ENCODE results near the gene SMIM24. TPM values are rescaled to one million over a fixed set of nuclear protein-coding genes. Genes with fewer than 3 reads are reported as not detected.

The SMIM24 gene
- total and polyA plus RNA-seq, 10 of the 15 experiments (the other 5 are each of a cell fraction or from before 2014, with no cell fraction given): 0.14 to 0.44 (median 0.23) TPM; not detected in 4

GRCh38 chr19:3505598-3506383, 25.5 kb upstream of the SMIM24 start, which contains the start of gene FZR1:
Gene FZR1 (plus strand): TSS chr19:3506311. CDS start chr19:3522990, 16,679 bp downstream.
- intact Hi-C loops (cut with micrococcal nuclease; ENCODE audit: unreplicated experiment) (no loop called here), in situ Hi-C loops (cut with MboI) (no loop called here)
- Histone ChIP-seq H3K27me3 (replicated peaks in 1 of 2; ENCODE audit: control insufficient read depth in 2 of 2, insufficient read depth in 2 of 2, low read length in 1 of 2) (no peaks in the 10 kb centered on the region), H3K9me3 (replicated peaks; ENCODE audit: control insufficient read depth, insufficient read depth, low read length) (no peaks in the 10 kb centered on the region), H4K20me1 (ENCODE audit: control insufficient read depth, insufficient read depth) (no peaks in the 10 kb centered on the region), H3K9ac (ENCODE audit: control insufficient read depth, insufficient read depth, low read length) (peak within 1 kb of the TSS; percentile 91), H3K4me1 (ENCODE audit: control insufficient read depth, insufficient read depth, low read length) (peaks cover 7% of the 10 kb centered on the region), H3K27ac (ENCODE audit: control insufficient read depth, insufficient read depth) (peak within 1 kb of the TSS; percentile 91), H3K4me3 (peak within 1 kb of the TSS; percentile 99), H2AFZ (ENCODE audit: control insufficient read depth, low read depth, low read length) (peak within 1 kb of the TSS; percentile 98), H3K79me2 (ENCODE audit: control insufficient read depth, insufficient read depth, low read length) (peaks cover 36% of the 10 kb centered on the region), H3K4me2 (ENCODE audit: control insufficient read depth, insufficient read depth) (peak within 1 kb of the TSS; percentile 97), H3K36me3 (ENCODE audit: control insufficient read depth in 2 of 2, insufficient read depth in 2 of 2, low read length in 1 of 2) (no peaks in the 10 kb centered on the region; a peak in 3 of 4 replicates)
- ChIA-PET SMC1A (ENCODE audit: uncharacterized antibody, unreplicated experiment) (interaction anchor here (0.6 kb wide), 1 partner anchor 49 kb away, joined by 3 read pairs; no protein-coding TSS in a partner anchor), RAD21 (ENCODE audit: unreplicated experiment) (no interaction called here), POLR2A (interaction anchor here (0.9 kb wide), 1 partner anchor 9 kb away, joined by 4 read pairs; no protein-coding TSS in a partner anchor), CTCF (no interaction called here)
- BruUV-seq (replicated peaks): TSS peak; percentile 89
- FAIRE-seq (peak; percentile 95), ATAC-seq (peak; percentile 93), DNase-seq (ENCODE audit: low read depth, low spot score) (peak; percentile 94)
- WGBS (ENCODE audit: insufficient coverage, insufficient replicate concordance, low lambda C conversion rate, missing lambda C conversion rate): under 1% methylated on average over 45 of the region's 79 CpGs
- TF ChIP-seq SRF (IDR thresholded peaks at IDR 0.05; ENCODE audit: low read depth in 2 of 2, low read length in 2 of 2) (peak in 1 of 2 experiments; percentile 41; a peak in 1 of 4 replicates), FOXK2 (IDR thresholded peaks at IDR 0.05) (peak; percentile 54), KLF5 (IDR thresholded peaks at IDR 0.05; ENCODE audit: partially characterized antibody) (peak; percentile 73), TAF1 (IDR thresholded peaks at IDR 0.05; ENCODE audit: borderline replicate concordance, low read depth, low read length) (peak; percentile 15; the same call in 1 of the 2 replicates), ZNF274 (IDR thresholded peaks at IDR 0.05; ENCODE audit: insufficient read depth, insufficient read length) (no peak), ZNF384 (IDR thresholded peaks at IDR 0.05; ENCODE audit: borderline replicate concordance, low read depth, low read length) (no peak), POLR2AphosphoS2 (IDR thresholded peaks at IDR 0.05; ENCODE audit: low read depth, low read length) (no peak), MXI1 (IDR thresholded peaks at IDR 0.05; ENCODE audit: low read depth, low read length) (peak; percentile 96), HCFC1 (IDR thresholded peaks at IDR 0.05; ENCODE audit: low read length) (peak; percentile 62), MLLT1 (IDR thresholded peaks at IDR 0.05) (0 out of 2 replicates have a peak, but pooled peaks have one; percentile 84), WRNIP1 (IDR thresholded peaks at IDR 0.05; ENCODE audit: borderline replicate concordance, low read depth, low read length) (0 out of 2 replicates have a peak, but pooled peaks have one; percentile 29), CHD4 (IDR thresholded peaks at IDR 0.05) (no peak), KDM1A (IDR thresholded peaks at IDR 0.05; ENCODE audit: borderline replicate concordance) (no peak), RELB (IDR thresholded peaks at IDR 0.05; ENCODE audit: low read depth) (0 out of 2 replicates have a peak, but pooled peaks have one; percentile 37), NBN (IDR thresholded peaks at IDR 0.05) (peak; percentile 70), ZBTB40 (IDR thresholded peaks at IDR 0.05; ENCODE audit: borderline replicate concordance) (peak; percentile 88)
